ENCODE data around the gene TSC22D3. TPM values are rescaled to one million over a fixed set of nuclear protein-coding genes. Genes with fewer than 3 reads are reported as not detected.
A peak's percentile ranks its signal among the peaks of the same experiment; 100 is the strongest.

TSC22D3 gene
- total and polyA plus RNA-seq, 2 donors (not counting 1 experiment from before 2014, with no cell fraction given), result 447 to 3,050 TPM

DNA sequence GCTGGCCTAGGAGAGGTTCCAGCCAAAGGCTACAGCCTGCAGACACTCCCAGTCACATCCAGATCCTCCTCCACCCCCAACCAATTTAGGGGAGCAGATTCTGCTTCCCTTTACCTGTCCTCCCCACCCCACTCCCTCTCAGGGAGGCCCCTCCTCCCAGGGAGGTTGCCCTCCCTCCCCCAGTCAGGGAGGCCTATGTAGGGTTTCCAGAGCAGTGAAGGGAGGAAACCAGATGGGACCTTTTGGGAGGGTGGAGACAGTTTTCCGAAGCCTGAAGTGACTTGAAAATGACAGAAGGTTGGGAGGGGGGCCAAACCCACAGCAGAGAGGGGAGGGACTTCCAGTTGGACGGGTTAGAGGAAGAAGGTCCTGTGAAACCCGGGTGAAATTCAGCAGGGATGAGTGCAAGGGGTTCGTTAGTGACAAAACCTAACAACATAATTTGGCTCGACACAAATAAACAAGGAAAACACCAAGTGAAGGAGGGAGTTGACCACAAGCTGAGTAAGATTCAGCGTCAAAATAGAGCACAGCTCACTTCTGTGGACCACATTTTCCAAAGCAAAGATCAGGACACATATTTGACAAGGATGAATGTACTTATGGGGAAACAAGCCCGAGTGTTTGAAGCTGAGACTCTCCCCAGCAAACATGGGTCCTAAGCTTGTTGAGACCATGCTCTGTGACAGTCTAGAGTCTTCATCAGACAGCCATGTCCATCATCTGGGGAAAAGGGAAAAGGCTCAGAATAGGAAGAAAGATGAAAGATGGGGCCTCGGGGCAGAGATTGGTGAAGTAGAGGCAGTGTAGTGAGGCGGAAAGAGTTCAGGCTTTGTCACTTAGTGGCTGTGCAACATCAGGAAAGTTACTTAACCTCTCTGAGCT, 100.9 kb downstream of the TSC22D3 start:
- Histone ChIP-seq H3K9ac (ENCODE audit: low read length) (peak overlapping the region; percentile 70), H3K27me3 (replicated peaks in 1 of 4; ENCODE audit: control extremely low read depth in 1 of 4, control insufficient read depth in 3 of 4, insufficient read depth in 4 of 4, low read length in 3 of 4) (no peaks in the 10 kb centered on the region), H3K79me2 (ENCODE audit: control insufficient read depth, insufficient read depth, low read length) (peaks cover 14% of the 10 kb centered on the region), H3K4me1 (ENCODE audit: control insufficient read depth in 2 of 2, insufficient read depth in 2 of 2, low read length in 2 of 2) (peaks cover 53 to 70% of the 10 kb centered on the region in 2 donors), H3K9me3 (ENCODE audit: control extremely low read depth in 1 of 3, control insufficient read depth in 2 of 3, insufficient read depth in 1 of 3, low read length in 2 of 3) (no peaks in the 10 kb centered on the region), H3K27ac (ENCODE audit: low read length in 2 of 2) (peak overlapping the region; percentile 99 to 100), H3K4me2 (replicated peaks; ENCODE audit: low read depth, low read length, poor library complexity, severe bottlenecking) (peak overlapping the region; percentile 90), H3K36me3 (replicated peaks in 1 of 2; ENCODE audit: control extremely low read depth in 1 of 2, control insufficient read depth in 1 of 2, extremely low read depth in 1 of 2, insufficient read depth in 2 of 2, low read length in 1 of 2) (no peaks in the 10 kb centered on the region), H3K4me3 (ENCODE audit: control extremely low read depth in 1 of 5, extremely low read depth in 1 of 5, insufficient read depth in 1 of 5, low read depth in 2 of 5, low read length in 4 of 5) (peak overlapping the region in 4 of 5 experiments; percentile 13 to 44 (median 38)), H2AFZ (ENCODE audit: insufficient read depth, low read depth, low read length, poor library complexity, severe bottlenecking) (no peak overlapping the region), H4K20me1 (ENCODE audit: control insufficient read depth, insufficient read depth, low read length, poor library complexity, severe bottlenecking) (no peaks in the 10 kb centered on the region)
- intact Hi-C loops (cut with micrococcal nuclease), result loop anchor here (1.0 kb wide), 3 partner anchors 37 to 68 kb away; partner anchors contain the start of gene PRPS1
- peaks cover 64% of the 10 kb centered on the region for H3K4me1 Mint-ChIP-seq
- no peaks in the 10 kb centered on the region for H3K9me3 Mint-ChIP-seq (ENCODE audit: insufficient read depth)
- H3K4me3 Mint-ChIP-seq, result peak overlapping the region; percentile 88
- ATAC-seq (ENCODE audit: low read depth), result peak; percentile 3
- DNase-seq, result no peak
- peak overlapping the region; percentile 98 for H3K27ac Mint-ChIP-seq
- CTCF ChIA-PET, result interaction anchor here (1.5 to 9.1 kb wide), 6 partner anchors 10 to 102 kb away, joined by 3 to 318 read pairs (median 26); partner anchors contain the start of genes NCBP2L and TSC22D3
- POLR2A ChIA-PET, result interaction anchor here (0.9 to 8.2 kb wide), 3 partner anchors 11 to 101 kb away, joined by 3 to 375 read pairs (median 53); partner anchors contain the start of genes NCBP2L and TSC22D3
- no peaks in the 10 kb centered on the region for H3K27me3 Mint-ChIP-seq
- no peak for TF ChIP-seq EZH2 (IDR thresholded peaks at IDR 0.05; ENCODE audit: borderline replicate concordance, insufficient read depth, low read depth, low read length, poor library complexity, severe bottlenecking)
- TF ChIP-seq, protein P1, sequence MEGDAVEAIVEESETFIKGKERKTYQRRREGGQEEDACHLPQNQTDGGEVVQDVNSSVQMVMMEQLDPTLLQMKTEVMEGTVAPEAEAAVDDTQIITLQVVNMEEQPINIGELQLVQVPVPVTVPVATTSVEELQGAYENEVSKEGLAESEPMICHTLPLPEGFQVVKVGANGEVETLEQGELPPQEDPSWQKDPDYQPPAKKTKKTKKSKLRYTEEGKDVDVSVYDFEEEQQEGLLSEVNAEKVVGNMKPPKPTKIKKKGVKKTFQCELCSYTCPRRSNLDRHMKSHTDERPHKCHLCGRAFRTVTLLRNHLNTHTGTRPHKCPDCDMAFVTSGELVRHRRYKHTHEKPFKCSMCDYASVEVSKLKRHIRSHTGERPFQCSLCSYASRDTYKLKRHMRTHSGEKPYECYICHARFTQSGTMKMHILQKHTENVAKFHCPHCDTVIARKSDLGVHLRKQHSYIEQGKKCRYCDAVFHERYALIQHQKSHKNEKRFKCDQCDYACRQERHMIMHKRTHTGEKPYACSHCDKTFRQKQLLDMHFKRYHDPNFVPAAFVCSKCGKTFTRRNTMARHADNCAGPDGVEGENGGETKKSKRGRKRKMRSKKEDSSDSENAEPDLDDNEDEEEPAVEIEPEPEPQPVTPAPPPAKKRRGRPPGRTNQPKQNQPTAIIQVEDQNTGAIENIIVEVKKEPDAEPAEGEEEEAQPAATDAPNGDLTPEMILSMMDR (IDR thresholded peaks at IDR 0.05), result no peak
- no CpG with 5 or more reads among the region's 9 CpGs for WGBS (ENCODE audit: insufficient coverage)
